Astrocyte of the cerebellum (primary cell): ENCODE results near the gene PPIL4.

Source experiments
- DNase-seq: peaks from one replicate; pipeline ENCODE4 v3.0.0-alpha.2; 2011; ENCODE audit warnings: low read depth
- H3K4me3 ChIP-seq: 2 replicates; pipeline ENCODE4 v1.5.1; 2011; ENCODE audit warnings: mild to moderate bottlenecking, low read depth, low read length, moderate library complexity
- in situ Hi-C: cut with HindIII; loops from 2 replicates; pipeline ENCODE4 v1.10.0; 2017; ENCODE audit warnings: low sequenced_read_pairs
- TF ChIP-seq, protein P1 (sequence below): IDR thresholded peaks from 2 replicates; pipeline ENCODE4 v1.5.1; 2012; ENCODE audit warnings: low read length, low read depth, moderate library complexity, mild to moderate bottlenecking; ENCODE audit errors: missing control alignments

The PPIL4 gene

DNA sequence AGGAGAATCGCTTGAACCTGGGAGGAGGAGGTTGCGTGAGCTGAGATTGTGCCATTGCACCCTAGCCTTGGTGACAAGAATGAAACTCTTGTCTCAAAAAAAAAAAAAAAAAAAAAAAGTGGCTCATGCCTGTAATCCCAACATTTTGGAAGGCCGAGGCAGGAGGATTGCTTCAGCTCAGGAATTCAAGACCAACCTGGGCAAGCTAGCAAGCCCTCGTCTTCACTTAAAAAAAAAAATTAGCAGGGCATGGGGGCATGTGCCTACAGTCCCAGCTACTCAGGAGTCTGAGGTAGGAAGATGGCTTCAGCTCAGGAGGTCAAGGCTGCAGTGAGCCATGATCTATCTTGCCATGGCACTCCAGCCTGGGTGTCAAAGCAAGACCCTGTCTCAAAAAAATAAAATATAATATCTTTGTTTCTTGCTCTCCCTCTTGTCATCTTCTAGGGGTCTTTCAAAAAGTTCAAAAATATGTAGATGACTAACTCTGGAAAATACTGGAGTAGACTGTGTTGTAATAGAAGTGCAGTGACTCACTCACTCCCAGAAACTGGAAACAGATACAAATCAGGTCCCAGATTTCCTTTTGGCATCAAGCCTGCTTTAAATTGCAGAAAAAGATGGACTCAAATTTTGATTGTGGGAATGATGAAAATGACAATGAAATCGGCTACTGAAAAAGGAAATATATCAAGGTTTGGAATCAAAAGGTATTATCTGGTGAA lies 17.5 kb upstream of the PPIL4 start:
- DNase-seq: peak; percentile 31
- in situ Hi-C loops: no loop called here
- H3K4me3 ChIP-seq: no peak overlapping the region
- TF ChIP-seq, protein P1, sequence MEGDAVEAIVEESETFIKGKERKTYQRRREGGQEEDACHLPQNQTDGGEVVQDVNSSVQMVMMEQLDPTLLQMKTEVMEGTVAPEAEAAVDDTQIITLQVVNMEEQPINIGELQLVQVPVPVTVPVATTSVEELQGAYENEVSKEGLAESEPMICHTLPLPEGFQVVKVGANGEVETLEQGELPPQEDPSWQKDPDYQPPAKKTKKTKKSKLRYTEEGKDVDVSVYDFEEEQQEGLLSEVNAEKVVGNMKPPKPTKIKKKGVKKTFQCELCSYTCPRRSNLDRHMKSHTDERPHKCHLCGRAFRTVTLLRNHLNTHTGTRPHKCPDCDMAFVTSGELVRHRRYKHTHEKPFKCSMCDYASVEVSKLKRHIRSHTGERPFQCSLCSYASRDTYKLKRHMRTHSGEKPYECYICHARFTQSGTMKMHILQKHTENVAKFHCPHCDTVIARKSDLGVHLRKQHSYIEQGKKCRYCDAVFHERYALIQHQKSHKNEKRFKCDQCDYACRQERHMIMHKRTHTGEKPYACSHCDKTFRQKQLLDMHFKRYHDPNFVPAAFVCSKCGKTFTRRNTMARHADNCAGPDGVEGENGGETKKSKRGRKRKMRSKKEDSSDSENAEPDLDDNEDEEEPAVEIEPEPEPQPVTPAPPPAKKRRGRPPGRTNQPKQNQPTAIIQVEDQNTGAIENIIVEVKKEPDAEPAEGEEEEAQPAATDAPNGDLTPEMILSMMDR: no peak

DNA sequence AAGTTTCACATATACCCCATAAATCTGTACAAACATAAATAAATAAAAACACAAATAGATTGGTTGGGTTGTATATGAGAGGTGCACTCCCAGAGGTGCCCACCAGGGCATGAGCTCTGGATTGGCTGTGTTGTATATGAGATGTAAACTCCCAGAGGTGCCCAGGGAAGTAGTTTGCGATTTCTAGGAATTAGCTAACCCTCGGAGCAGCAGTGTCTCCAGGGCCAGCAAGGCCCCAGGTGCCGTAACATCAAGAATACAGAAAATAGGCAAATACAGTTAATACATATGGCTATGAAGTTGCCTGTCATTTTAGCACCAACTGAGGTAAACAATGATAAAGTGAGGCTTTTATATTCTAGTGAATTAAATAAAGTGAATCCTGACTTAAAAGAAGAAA lies 14.9 kb upstream of the PPIL4 start:
- TF ChIP-seq, protein P1: peak; percentile 66
- no peak for DNase-seq
- H3K4me3 ChIP-seq: no peak overlapping the region
- in situ Hi-C loops: no loop called here

DNA sequence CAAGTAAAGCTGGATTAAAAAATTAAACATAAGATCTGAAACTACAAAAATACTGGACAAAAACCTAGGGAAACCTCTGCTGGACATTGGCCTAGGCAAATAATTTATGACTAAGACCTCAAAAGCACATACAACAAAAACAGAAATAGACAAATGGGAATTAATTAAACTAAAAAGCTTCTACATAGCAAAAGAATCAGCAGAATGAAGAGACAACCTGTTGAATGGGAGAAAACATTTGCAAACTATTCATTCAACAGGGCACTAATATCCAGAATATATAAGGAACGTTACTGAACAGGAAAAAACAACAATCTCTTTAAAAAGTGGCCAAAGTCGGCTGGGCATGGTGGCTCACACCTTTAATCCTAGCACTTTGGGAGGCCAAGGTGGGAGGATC lies 13.5 kb upstream of the PPIL4 start:
- in situ Hi-C loops: no loop called here
- H3K4me3 ChIP-seq: no peak overlapping the region
- TF ChIP-seq, protein P1: no peak
- DNase-seq: no peak

DNA sequence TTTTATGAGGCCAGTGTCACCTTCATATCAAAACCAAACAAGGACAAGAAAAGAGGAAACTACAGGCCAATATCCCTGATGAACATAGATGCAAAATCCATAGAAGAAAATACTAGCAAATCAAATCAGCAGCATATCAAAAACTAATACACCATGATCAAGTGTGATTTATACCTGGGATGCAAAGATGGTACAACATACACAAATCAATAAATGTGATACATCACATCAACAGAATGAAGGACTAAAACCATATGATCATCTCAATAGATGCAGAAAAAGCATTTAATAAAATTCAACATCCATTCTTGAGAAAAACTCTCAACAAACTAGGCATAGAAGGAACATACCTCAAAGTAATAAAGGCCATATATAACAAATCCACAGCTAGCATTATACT lies 12.2 kb upstream of the PPIL4 start:
- TF ChIP-seq, protein P1: no peak
- DNase-seq: no peak
- in situ Hi-C loops: no loop called here
- no peak overlapping the region for H3K4me3 ChIP-seq

DNA sequence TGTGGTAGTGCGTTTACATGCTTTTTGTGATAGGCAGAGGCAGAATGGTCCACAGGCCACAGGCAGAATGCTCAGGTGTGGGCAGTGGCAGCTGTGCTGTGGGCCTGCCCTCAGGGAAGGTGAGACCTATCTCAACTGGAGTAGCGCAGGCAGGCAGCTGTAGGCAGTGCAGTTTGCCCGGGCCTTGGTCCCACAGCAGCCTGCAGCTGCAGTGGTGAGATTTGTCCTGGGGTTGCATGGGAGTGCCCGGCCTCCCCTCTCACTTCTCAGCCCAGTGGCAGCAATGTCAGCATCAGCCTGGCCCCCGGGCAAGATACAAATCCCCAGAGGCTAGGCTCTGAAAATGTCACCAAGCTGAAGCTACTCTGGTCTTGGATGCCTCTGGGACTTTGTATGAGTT lies 6.1 kb upstream of the PPIL4 start:
- TF ChIP-seq, protein P1: no peak
- in situ Hi-C loops: no loop called here
- DNase-seq: no peak
- H3K4me3 ChIP-seq: no peak overlapping the region

DNA sequence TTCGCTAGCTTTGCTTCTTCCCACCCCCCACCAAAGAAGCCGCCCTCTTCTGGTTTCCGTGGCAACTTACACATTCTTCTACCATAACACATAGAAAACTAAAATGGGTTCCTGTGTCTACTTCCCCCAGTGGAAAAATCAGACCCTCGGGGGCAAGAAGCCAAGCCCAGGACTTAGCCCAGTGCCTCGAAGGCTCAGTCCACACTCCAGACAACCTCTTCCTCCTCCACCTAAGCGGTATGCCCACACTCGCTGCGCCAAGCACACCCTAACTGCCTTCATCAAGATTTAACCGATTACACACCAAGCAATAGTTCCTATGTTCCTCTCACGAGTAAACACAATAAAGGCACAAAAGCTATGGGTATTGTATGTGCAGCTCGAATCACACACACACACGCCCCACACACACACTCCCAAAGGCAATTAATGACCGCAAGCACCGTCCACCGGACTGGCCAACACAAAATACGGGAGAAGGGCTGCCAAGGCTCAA lies 537 bp downstream of the PPIL4 start:
- in situ Hi-C loops: no loop called here
- H3K4me3 ChIP-seq: peak overlapping the region; percentile 100
- TF ChIP-seq, protein P1: no peak
- DNase-seq: peak; percentile 48
